Activated CD8-positive, alpha-beta T cell treated with anti-CD3 and anti-CD28 coated beads for 36 hours (primary cell): ENCODE results near the gene NPFFR2. TPM values are rescaled to one million over a fixed set of nuclear protein-coding genes. Genes with fewer than 3 reads are reported as not detected.

Experiments used
- ATAC-seq: fragments of 200-7000 bp; cut with Tn5 transposase; one replicate; pipeline ENCODE4 v1.10.0; 2021; ENCODE audit warnings: mild to moderate bottlenecking, moderate library complexity
- CTCF ChIA-PET: fragments of 350-600 bp; sonication (Branson Sonifier 250); formaldehyde crosslinking; loops from one replicate; lab custom pipeline; 2021; ENCODE audit warnings: antibody characterized with exemption; lab: Charles Lee
- POLR2A ChIA-PET: fragments of 350-600 bp; sonication (Branson Sonifier 250); formaldehyde crosslinking; loops from one replicate; lab custom pipeline; 2021; ENCODE audit warnings: antibody characterized with exemption; lab: Charles Lee
- DNase-seq: peaks from one replicate; pipeline ENCODE4 v3.0.0-alpha.2; 2020
- H3K27ac Mint-ChIP-seq: one replicate; pipeline ENCODE4 v1.8.0; 2021; ENCODE audit warnings: mild to moderate bottlenecking, mixed read lengths
- H3K27me3 Mint-ChIP-seq: one replicate; pipeline ENCODE4 v1.8.0; 2021; ENCODE audit warnings: mixed read lengths
- H3K36me3 Mint-ChIP-seq: one replicate; pipeline ENCODE4 v1.8.0; 2021; ENCODE audit warnings: low read depth, mixed read lengths
- H3K4me1 Mint-ChIP-seq: one replicate; pipeline ENCODE4 v1.8.0; 2021; ENCODE audit warnings: low read depth, mixed read lengths
- H3K4me3 Mint-ChIP-seq: one replicate; pipeline ENCODE4 v1.8.0; 2021; ENCODE audit warnings: mild to moderate bottlenecking, moderate library complexity, mixed read lengths
- H3K9me3 Mint-ChIP-seq: one replicate; pipeline ENCODE4 v1.8.0; 2021; ENCODE audit warnings: mixed read lengths
- CTCF ChIP-seq: fragments of 200-600 bp; IDR thresholded peaks from one replicate; pipeline ENCODE4 v1.8.0; 2022; ENCODE audit warnings: antibody characterized with exemption, mild to moderate bottlenecking
- intact Hi-C: fragments of 100-400 bp; cut with micrococcal nuclease; formaldehyde crosslinking; loops from one replicate; pipeline ENCODE4 v1.10.0; 2022
- total RNA-seq, 2 experiments: library from RNA; stranded (reverse); gene quantifications; one replicate each; pipeline ENCODE4 v1.2.3, GENCODE V29; 2021

The NPFFR2 gene
- total RNA-seq, 2 experiments from 2014 or later = not detected

- DNase-seq (no peak), ATAC-seq (no peak)
- ChIA-PET CTCF (no interaction called here), POLR2A (no interaction called here)
- no peak overlapping the region for H3K27ac Mint-ChIP-seq
- H3K9me3 Mint-ChIP-seq = no peaks in the 10 kb centered on the region
- H3K4me1 Mint-ChIP-seq = no peaks in the 10 kb centered on the region
- H3K27me3 Mint-ChIP-seq = no peaks in the 10 kb centered on the region
- no peak overlapping the region for H3K4me3 Mint-ChIP-seq
- intact Hi-C loops = no loop called here
- no peaks in the 10 kb centered on the region for H3K36me3 Mint-ChIP-seq
- TF ChIP-seq CTCF = no peak
Measured at GRCh38 chr4:72169861-72170260, 138.1 kb downstream of the NPFFR2 start.

GRCh38 chr4:72171761-72172160 lies 140.0 kb downstream of the NPFFR2 start:
- Mint-ChIP-seq H3K27ac (no peak overlapping the region), H3K36me3 (no peaks in the 10 kb centered on the region), H3K9me3 (peaks cover 9% of the 10 kb centered on the region), H3K4me3 (no peak overlapping the region), H3K27me3 (no peaks in the 10 kb centered on the region), H3K4me1 (no peaks in the 10 kb centered on the region)
- no peak for DNase-seq
- intact Hi-C loops = no loop called here
- POLR2A ChIA-PET = no interaction called here
- TF ChIP-seq CTCF = no peak
- no peak for ATAC-seq
- CTCF ChIA-PET = no interaction called here

DNA sequence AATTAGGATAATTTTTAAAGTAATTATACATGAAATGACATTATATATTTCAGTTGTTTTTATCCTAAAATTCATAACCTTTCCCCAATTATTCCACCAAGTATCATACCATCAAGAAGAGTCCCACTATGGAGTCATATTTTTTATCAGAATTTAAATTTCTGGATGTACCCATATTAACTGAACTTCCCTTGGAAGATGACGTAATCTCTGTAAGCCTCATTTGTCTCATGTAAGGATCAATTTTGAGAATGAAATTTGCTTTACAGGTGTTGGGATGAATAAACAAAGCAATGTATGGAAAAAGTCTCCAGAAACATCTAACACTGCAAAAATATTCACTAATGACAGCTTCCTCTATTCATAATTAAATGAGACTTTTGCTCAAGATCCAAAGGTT lies 147.5 kb downstream of the NPFFR2 start:
- no peak overlapping the region for H3K4me3 Mint-ChIP-seq

GRCh38 chr4:72186714-72187113 lies 154.9 kb downstream of the NPFFR2 start:
- CTCF ChIA-PET = no interaction called here
- Mint-ChIP-seq H3K27ac (no peak overlapping the region), H3K36me3 (no peaks in the 10 kb centered on the region), H3K4me3 (no peak overlapping the region), H3K27me3 (no peaks in the 10 kb centered on the region), H3K9me3 (no peaks in the 10 kb centered on the region), H3K4me1 (no peaks in the 10 kb centered on the region)
- DNase-seq = no peak
- intact Hi-C loops = no loop called here
- POLR2A ChIA-PET = no interaction called here
- no peak for ATAC-seq
- TF ChIP-seq CTCF = no peak

More for the DNA sequence above, 147.5 kb downstream of the NPFFR2 start:
- DNase-seq (no peak), ATAC-seq (no peak)
- ChIA-PET CTCF (no interaction called here), POLR2A (no interaction called here)
- no peak overlapping the region for H3K27ac Mint-ChIP-seq
- peaks cover 9% of the 10 kb centered on the region for H3K9me3 Mint-ChIP-seq
- no peaks in the 10 kb centered on the region for H3K27me3 Mint-ChIP-seq
- no peaks in the 10 kb centered on the region for H3K36me3 Mint-ChIP-seq
- H3K4me1 Mint-ChIP-seq = no peaks in the 10 kb centered on the region
- no peak for TF ChIP-seq CTCF
- intact Hi-C loops = no loop called here

DNA sequence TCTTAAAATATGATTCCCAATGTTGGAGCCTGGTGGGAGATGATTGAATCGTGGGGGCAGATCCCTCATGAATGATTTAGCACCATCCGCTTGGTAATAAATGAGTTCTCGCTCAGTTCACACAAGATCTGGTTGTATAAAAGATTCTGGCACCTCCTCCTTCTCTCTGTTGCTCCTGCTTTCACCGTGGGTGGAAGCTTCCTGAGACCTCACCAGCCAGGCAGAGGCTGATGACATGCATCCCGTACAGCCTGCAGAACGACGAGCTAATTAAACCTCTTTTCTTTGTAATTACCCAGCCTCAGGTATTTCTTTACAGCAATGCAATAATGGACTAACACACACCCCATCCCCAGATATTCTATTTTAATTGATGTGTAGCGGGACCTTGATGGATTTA lies 162.2 kb downstream of the NPFFR2 start:
- H3K4me1 Mint-ChIP-seq = no peaks in the 10 kb centered on the region
- no peak for DNase-seq
- ChIA-PET CTCF (no interaction called here), POLR2A (no interaction called here)
- H3K27me3 Mint-ChIP-seq = no peaks in the 10 kb centered on the region
- H3K27ac Mint-ChIP-seq = no peak overlapping the region
- ATAC-seq = no peak
- intact Hi-C loops = no loop called here
- H3K9me3 Mint-ChIP-seq = no peaks in the 10 kb centered on the region
- H3K4me3 Mint-ChIP-seq = no peak overlapping the region
- TF ChIP-seq CTCF = no peak
- H3K36me3 Mint-ChIP-seq = no peaks in the 10 kb centered on the region
